Neural progenitor cell (in vitro differentiated cells): ENCODE results near the gene GPR39.

ENCODE experiments used
- EZH2phosphoT487 ChIP-seq: fragments of 200-600 bp; sonication (generic); IDR thresholded peaks from 2 replicates; pipeline ENCODE4 v1.6.1; 2017; ENCODE audit warnings: antibody characterized with exemption
- TF ChIP-seq, protein P1 (sequence below): fragments of 200-600 bp; sonication (generic); IDR thresholded peaks from 2 replicates; pipeline ENCODE4 v1.5.1; 2017; ENCODE audit warnings: antibody characterized with exemption, mild to moderate bottlenecking

DNA sequence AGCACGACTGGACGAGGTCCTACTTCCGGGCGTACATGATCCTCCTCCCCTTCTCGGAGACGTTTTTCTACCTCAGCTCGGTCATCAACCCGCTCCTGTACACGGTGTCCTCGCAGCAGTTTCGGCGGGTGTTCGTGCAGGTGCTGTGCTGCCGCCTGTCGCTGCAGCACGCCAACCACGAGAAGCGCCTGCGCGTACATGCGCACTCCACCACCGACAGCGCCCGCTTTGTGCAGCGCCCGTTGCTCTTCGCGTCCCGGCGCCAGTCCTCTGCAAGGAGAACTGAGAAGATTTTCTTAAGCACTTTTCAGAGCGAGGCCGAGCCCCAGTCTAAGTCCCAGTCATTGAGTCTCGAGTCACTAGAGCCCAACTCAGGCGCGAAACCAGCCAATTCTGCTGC lies 228.6 kb downstream of the GPR39 start:
- TF ChIP-seq, protein P1, sequence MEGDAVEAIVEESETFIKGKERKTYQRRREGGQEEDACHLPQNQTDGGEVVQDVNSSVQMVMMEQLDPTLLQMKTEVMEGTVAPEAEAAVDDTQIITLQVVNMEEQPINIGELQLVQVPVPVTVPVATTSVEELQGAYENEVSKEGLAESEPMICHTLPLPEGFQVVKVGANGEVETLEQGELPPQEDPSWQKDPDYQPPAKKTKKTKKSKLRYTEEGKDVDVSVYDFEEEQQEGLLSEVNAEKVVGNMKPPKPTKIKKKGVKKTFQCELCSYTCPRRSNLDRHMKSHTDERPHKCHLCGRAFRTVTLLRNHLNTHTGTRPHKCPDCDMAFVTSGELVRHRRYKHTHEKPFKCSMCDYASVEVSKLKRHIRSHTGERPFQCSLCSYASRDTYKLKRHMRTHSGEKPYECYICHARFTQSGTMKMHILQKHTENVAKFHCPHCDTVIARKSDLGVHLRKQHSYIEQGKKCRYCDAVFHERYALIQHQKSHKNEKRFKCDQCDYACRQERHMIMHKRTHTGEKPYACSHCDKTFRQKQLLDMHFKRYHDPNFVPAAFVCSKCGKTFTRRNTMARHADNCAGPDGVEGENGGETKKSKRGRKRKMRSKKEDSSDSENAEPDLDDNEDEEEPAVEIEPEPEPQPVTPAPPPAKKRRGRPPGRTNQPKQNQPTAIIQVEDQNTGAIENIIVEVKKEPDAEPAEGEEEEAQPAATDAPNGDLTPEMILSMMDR = no peak
- TF ChIP-seq EZH2phosphoT487 = no peak
